Kidney epithelial cell (primary cell): Measurements from ENCODE around the gene NR5A2. TPM values are rescaled to one million over a fixed set of nuclear protein-coding genes. Genes with fewer than 3 reads are reported as not detected.
A peak's percentile ranks its signal among the peaks of the same experiment; 100 is the strongest.

ENCODE experiments used
- DNase-seq: peaks from one replicate; pipeline ENCODE4 v3.0.0-alpha.2; 2010; ENCODE audit warnings: low read depth
- H3K27me3 ChIP-seq: 2 replicates; pipeline ENCODE4 v1.6.0; 2011; ENCODE audit warnings: low read length; ENCODE audit not compliant: control insufficient read depth, insufficient read depth
- H3K36me3 ChIP-seq: 2 replicates; pipeline ENCODE4 v1.5.1; 2011; ENCODE audit warnings: low read length; ENCODE audit not compliant: control insufficient read depth, insufficient read depth
- H3K4me3 ChIP-seq: 2 replicates; pipeline ENCODE4 v1.5.1; 2011; ENCODE audit warnings: low read depth, mild to moderate bottlenecking, control low read depth, low read length
- CTCF ChIP-seq: IDR thresholded peaks from 2 replicates; pipeline ENCODE4 v1.5.1; 2011; ENCODE audit warnings: mild to moderate bottlenecking, moderate library complexity, low read length, control low read depth, inconsistent platforms; ENCODE audit not compliant: insufficient read depth, poor library complexity, severe bottlenecking
- total RNA-seq: library from RNA; depleted of rRNA; stranded (reverse); fragments of >200 nt; gene quantifications from 2 replicates; pipeline ENCODE4 v1.2.3, GENCODE V29; 2015

NR5A2 gene
- total RNA-seq, 1 donor from 2014 or later, result not detected

DNA sequence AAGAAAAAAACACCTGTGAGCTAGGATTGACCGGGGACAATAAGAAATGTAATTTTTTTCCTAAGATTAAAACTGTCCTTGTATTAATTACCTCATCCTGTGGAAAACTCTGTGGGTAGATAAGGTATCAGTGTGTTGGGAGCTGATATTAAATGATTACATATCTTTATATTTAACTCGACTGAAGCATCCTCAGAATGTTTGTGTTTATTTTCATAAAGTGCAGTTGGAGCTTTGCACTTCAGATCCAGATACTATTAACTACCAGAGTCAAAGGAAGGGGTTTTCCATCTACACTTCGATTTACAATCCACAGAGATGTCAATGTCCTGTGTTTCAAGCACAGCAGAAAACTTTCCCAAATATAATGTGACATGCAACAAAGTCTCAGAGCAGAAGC, 164.5 kb downstream of the NR5A2 start:
- TF ChIP-seq CTCF, result no peak
- no peak for DNase-seq
- no peaks in the 10 kb centered on the region for H3K36me3 ChIP-seq
- no peaks in the 10 kb centered on the region for H3K27me3 ChIP-seq
- H3K4me3 ChIP-seq, result no peak overlapping the region

- no peak for TF ChIP-seq CTCF
- no peak for DNase-seq
- Histone ChIP-seq H3K36me3 (no peaks in the 10 kb centered on the region), H3K4me3 (no peak overlapping the region), H3K27me3 (no peaks in the 10 kb centered on the region)
Measured at GRCh38 chr1:200194477-200194876, 167.0 kb downstream of the NR5A2 start.

GRCh38 chr1:200198236-200198635, 170.7 kb downstream of the NR5A2 start:
- no peak overlapping the region for H3K4me3 ChIP-seq
- DNase-seq, result no peak
- no peaks in the 10 kb centered on the region for H3K36me3 ChIP-seq
- no peak for TF ChIP-seq CTCF
- no peaks in the 10 kb centered on the region for H3K27me3 ChIP-seq

- no peak for DNase-seq
- no peak for TF ChIP-seq CTCF
Measured at GRCh38 chr1:200205216-200205995, 177.9 kb downstream of the NR5A2 start.

GRCh38 chr1:200206340-200206739, 178.8 kb downstream of the NR5A2 start:
- Histone ChIP-seq H3K4me3 (no peak overlapping the region), H3K27me3 (no peaks in the 10 kb centered on the region), H3K36me3 (no peaks in the 10 kb centered on the region)
- no peak for TF ChIP-seq CTCF
- peak; percentile 19 for DNase-seq

More at GRCh38 chr1:200205216-200205995, 177.9 kb downstream of the NR5A2 start:
- Histone ChIP-seq H3K27me3 (no peaks in the 10 kb centered on the region), H3K4me3 (no peak overlapping the region), H3K36me3 (no peaks in the 10 kb centered on the region)

GRCh38 chr1:200206761-200207160, 179.3 kb downstream of the NR5A2 start:
- DNase-seq, result no peak
- H3K4me3 ChIP-seq, result no peak overlapping the region
- no peak for TF ChIP-seq CTCF
- H3K27me3 ChIP-seq, result no peaks in the 10 kb centered on the region
- H3K36me3 ChIP-seq, result no peaks in the 10 kb centered on the region
